Psoas muscle (tissue), 8 donors: ENCODE data around the gene MAPT. TPM values are rescaled to one million over a fixed set of nuclear protein-coding genes. Genes with fewer than 3 reads are reported as not detected.

ENCODE experiments used
- ATAC-seq, 4 donors: fragments of 200-7000 bp; cut with Tn5 transposase; one replicate each; pipeline ENCODE4 v1.9.1; 2020; ENCODE audit warnings: moderate library complexity in 3 of 4, mild to moderate bottlenecking in 2 of 4
- DNase-seq, 2 donors: peaks; one replicate each; pipeline ENCODE4 v3.0.0-alpha.2; 2020
- H3K27ac ChIP-seq: fragments of 200-600 bp; one replicate; pipeline ENCODE4 v1.8.0; 2022
- H3K27me3 ChIP-seq, 3 donors: fragments of 200-600 bp in 1 of 3; one replicate each; pipeline versions ENCODE4 v1.6.1 to v1.8.0; 2013 to 2022; ENCODE audit warnings: low read length in 2 of 3, mild to moderate bottlenecking in 2 of 3, moderate library complexity in 1 of 3; ENCODE audit not compliant: insufficient read depth in 3 of 3
- H3K36me3 ChIP-seq, 2 donors: fragments of 200-600 bp in 1 of 2; one replicate each; pipeline versions ENCODE4 v1.6.1 to v1.8.0; 2013 to 2022; ENCODE audit warnings: low read depth in 1 of 2, mild to moderate bottlenecking in 1 of 2, moderate library complexity in 1 of 2; ENCODE audit not compliant: insufficient read depth in 1 of 2
- H3K4me1 ChIP-seq: fragments of 200-600 bp; one replicate; pipeline ENCODE4 v1.8.0; 2022
- H3K4me3 ChIP-seq: fragments of 200-600 bp; one replicate; pipeline ENCODE4 v1.8.0; 2022; ENCODE audit warnings: mild to moderate bottlenecking
- H3K9me3 ChIP-seq: fragments of 200-600 bp; one replicate; pipeline ENCODE4 v1.8.0; 2022
- CTCF ChIP-seq: fragments of 200-600 bp; IDR thresholded peaks from one replicate; pipeline ENCODE4 v1.8.0; 2022; ENCODE audit warnings: antibody characterized with exemption
- WGBS, 3 donors: extraction: QIAGEN DNeasy Blood & Tissue Kit; methylation state at CpG; one replicate each; pipeline versions ENCODE4 v1.1.6 to v1.1.7; 2013; 5-methylcytosine and 5-hydroxymethylcytosine counted together
- intact Hi-C, 2 donors: fragments of 100-400 bp; cut with DNase I; formaldehyde crosslinking; loops; one replicate each; pipeline versions ENCODE4 v1.11.0 to v1.14.2; 2022
- polyA plus RNA-seq, 3 donors: library from polyadenylated mRNA; stranded (reverse); fragments of 200-250 nt; gene quantifications; one replicate each; pipeline ENCODE4 v1.2.3, GENCODE V29; 2013
- total RNA-seq, 4 donors: library from RNA; stranded (reverse); fragmentation: NEBNext Ultra II Directional in 2 of 4; extraction: Animal tissue kit (Norgen Biotek cat#: 25700) in 2 of 4; gene quantifications; one replicate each; pipeline versions ENCODE4 v1.2.1 to v1.2.4, GENCODE V29; 2021 to 2023
- donor health status: healthy with polysubstance abuse.
- donor health status: DM: no; HTN: no; CAD: no; lungs with moderate emphysema.
- donor health status: Bipolar disorder and iron deficiency.
- donor health status: healthy.
- donor health status: DM: yes; HTN: yes; CAD: no.
- donor health status: DM: no; HTN: no; CAD: no.
- donor health status: DM: no; HTN: no; CAD: no.
- donor health status: DM: yes; HTN: yes; CAD: no.

MAPT gene
- total and polyA plus RNA-seq, 7 donors: 16.0 to 253 (median 104) TPM

GRCh38 chr17:45902892-45903346, 8.6 kb downstream of the MAPT start:
- Histone ChIP-seq H3K36me3 (no peaks in the 10 kb centered on the region), H3K4me1 (peaks cover 87% of the 10 kb centered on the region), H3K27ac (peak overlapping the region; percentile 75), H3K4me3 (peak overlapping the region; percentile 37), H3K27me3 (no peaks in the 10 kb centered on the region), H3K9me3 (no peaks in the 10 kb centered on the region)
- intact Hi-C loops: no loop called here
- 8 to 32% (median 15%) methylated on average over 7 of the region's 7 CpGs for WGBS, 3 donors
- no peak for DNase-seq
- no peak for TF ChIP-seq CTCF
- peak in 3 of 4 donors; percentile 39 to 54 (median 45) for ATAC-seq

GRCh38 chr17:45904866-45905265, 10.5 kb downstream of the MAPT start:
- no peak for ATAC-seq
- DNase-seq: no peak
- WGBS, 3 donors: 39 to 50% (median 47%) methylated on average over 6 of the region's 6 CpGs
- peak overlapping the region; percentile 89 for H3K27ac ChIP-seq
- no peaks in the 10 kb centered on the region for H3K27me3 ChIP-seq
- no peaks in the 10 kb centered on the region for H3K36me3 ChIP-seq
- peak overlapping the region; percentile 1 for H3K4me3 ChIP-seq
- H3K4me1 ChIP-seq: peaks cover 90% of the 10 kb centered on the region
- H3K9me3 ChIP-seq: no peaks in the 10 kb centered on the region
- no peak for TF ChIP-seq CTCF
- intact Hi-C loops: loop anchor here in 1 of 2 donors (5.0 kb wide), 1 partner anchor 37 kb away; no protein-coding TSS in a partner anchor

- Histone ChIP-seq H3K27ac (peak overlapping the region; percentile 89), H3K4me3 (peak overlapping the region; percentile 15), H3K4me1 (peaks cover 90% of the 10 kb centered on the region), H3K27me3 (no peaks in the 10 kb centered on the region), H3K9me3 (no peaks in the 10 kb centered on the region), H3K36me3 (no peaks in the 10 kb centered on the region)
- 9 to 12% (median 10%) methylated on average over 4 of the region's 4 CpGs for WGBS, 3 donors
- no peak for TF ChIP-seq CTCF
- ATAC-seq (peak; percentile 10 to 65 (median 28)), DNase-seq (no peak)
- intact Hi-C loops: loop anchor here in 1 of 2 donors (5.0 kb wide), 1 partner anchor 36 kb away; no protein-coding TSS in a partner anchor
Measured at GRCh38 chr17:45905814-45906213, 11.5 kb downstream of the MAPT start.

GRCh38 chr17:45906237-45906636, 11.9 kb downstream of the MAPT start:
- ATAC-seq: no peak
- WGBS, 3 donors: 8 to 26% (median 15%) methylated on average over 8 of the region's 8 CpGs
- H3K4me1 ChIP-seq: peaks cover 86% of the 10 kb centered on the region

More at GRCh38 chr17:45906237-45906636, 11.9 kb downstream of the MAPT start:
- TF ChIP-seq CTCF: no peak
- Histone ChIP-seq H3K36me3 (no peaks in the 10 kb centered on the region), H3K9me3 (no peaks in the 10 kb centered on the region), H3K4me3 (peak overlapping the region; percentile 15), H3K27me3 (no peaks in the 10 kb centered on the region), H3K27ac (peak overlapping the region; percentile 89)
- no peak for DNase-seq
- intact Hi-C loops: loop anchor here in 1 of 2 donors (5.0 kb wide), 1 partner anchor 36 kb away; no protein-coding TSS in a partner anchor
